GM12878 (cell line): ENCODE measurements around the gene SPOCD1. TPM values are rescaled to one million over a fixed set of nuclear protein-coding genes. Genes with fewer than 3 reads are reported as not detected.

ENCODE experiments used
- ATAC-seq: fragments of 200-7000 bp; cut with Tn5 transposase; 3 replicates; pipeline ENCODE4 v1.9.1; 2020; ENCODE audit warnings: mild to moderate bottlenecking, moderate library complexity
- BruUV-seq: library from RNA; stranded (reverse); fragments of 400-500 nt; replicated peaks from 2 replicates; lab custom pipeline; 2021; lab: Mats Ljungman, UMichigan
- CTCF ChIA-PET: fragments of 300-600 bp; sonication (Branson Sonifier 250); formaldehyde crosslinking; extraction: SDS; loops from one replicate; lab custom pipeline; 2021; ENCODE audit warnings: inconsistent platforms; lab: Yijun Ruan, JAX
- POLR2A ChIA-PET: fragments of 350-600 bp; formaldehyde crosslinking; extraction: SDS; loops from one replicate; lab custom pipeline; 2021; ENCODE audit warnings: inconsistent platforms; lab: Charles Lee
- RAD21 ChIA-PET: fragments of 300-600 bp; sonication (Branson Sonifier 250); formaldehyde crosslinking; loops from one replicate; lab custom pipeline; 2023; ENCODE audit warnings: antibody characterized with exemption; ENCODE audit not compliant: unreplicated experiment; lab: Charles Lee
- SMC1A ChIA-PET: fragments of 300-600 bp; sonication (Branson Sonifier 250); formaldehyde crosslinking; loops from one replicate; lab custom pipeline; 2023; ENCODE audit not compliant: unreplicated experiment, uncharacterized antibody; lab: Charles Lee
- DNase-seq: peaks from one replicate; pipeline ENCODE4 v3.0.0-alpha.2; 2011; ENCODE audit warnings: low read depth, low spot score
- FAIRE-seq: peaks from 3 replicates; lab custom pipeline; 2011; peaks lifted over from hg19 to GRCh38; lab: Jason Lieb, UNC
- H2AFZ ChIP-seq: 2 replicates; pipeline ENCODE4 v1.6.0; 2011; ENCODE audit warnings: low read depth, low read length, control low read depth; ENCODE audit not compliant: control insufficient read depth
- H3K27ac ChIP-seq: 2 replicates; pipeline ENCODE4 v1.5.1; 2011; ENCODE audit warnings: control low read depth; ENCODE audit not compliant: control insufficient read depth, insufficient read depth
- H3K27me3 ChIP-seq, 2 experiments: replicated peaks in 1 of 2; 2 replicates each; pipeline versions ENCODE4 v1.6.0 to v1.6.1; 2011; ENCODE audit warnings: low read length in 1 of 2; ENCODE audit not compliant: control insufficient read depth in 2 of 2, insufficient read depth in 2 of 2
- H3K36me3 ChIP-seq, 2 experiments: 2 replicates each; pipeline ENCODE4 v1.5.1; 2011; ENCODE audit warnings: low read length in 1 of 2; ENCODE audit not compliant: control insufficient read depth in 2 of 2, insufficient read depth in 2 of 2
- H3K4me1 ChIP-seq: 2 replicates; pipeline ENCODE4 v1.6.1; 2011; ENCODE audit warnings: mild to moderate bottlenecking, low read length, moderate library complexity, mixed read lengths; ENCODE audit not compliant: control insufficient read depth, insufficient read depth
- H3K4me2 ChIP-seq: 2 replicates; pipeline ENCODE4 v1.6.0; 2011; ENCODE audit warnings: control low read depth; ENCODE audit not compliant: control insufficient read depth, insufficient read depth
- H3K4me3 ChIP-seq: fragments of 200-600 bp; sonication (generic); 2 replicates; pipeline ENCODE4 v1.5.1; 2016
- H3K79me2 ChIP-seq: 2 replicates; pipeline ENCODE4 v1.6.0; 2011; ENCODE audit warnings: low read length; ENCODE audit not compliant: control insufficient read depth, insufficient read depth
- H3K9ac ChIP-seq: 2 replicates; pipeline ENCODE4 v1.8.0; 2011; ENCODE audit warnings: low read length, control low read depth, mixed read lengths; ENCODE audit not compliant: control insufficient read depth, insufficient read depth
- H3K9me3 ChIP-seq: replicated peaks from 3 replicates; pipeline ENCODE4 v1.5.1; 2011; ENCODE audit warnings: mild to moderate bottlenecking, low read length; ENCODE audit not compliant: control insufficient read depth, insufficient read depth
- H4K20me1 ChIP-seq: 2 replicates; pipeline ENCODE4 v1.6.0; 2011; ENCODE audit not compliant: control insufficient read depth, insufficient read depth
- ASH2L ChIP-seq: fragments of 300-600, 200-600 bp; sonication (generic); IDR thresholded peaks from 2 replicates; pipeline ENCODE4 v1.6.1; 2017; ENCODE audit warnings: low read depth, mild to moderate bottlenecking, borderline replicate concordance
- ATF2 ChIP-seq: IDR thresholded peaks from 2 replicates; pipeline ENCODE4 v1.6.1; 2012; ENCODE audit warnings: low read length, inconsistent platforms
- BHLHE40 ChIP-seq, 2 experiments: fragments of 450-650 bp in 1 of 2; IDR thresholded peaks; 2 replicates each; pipeline ENCODE4 v1.6.1; 2011 to 2017; ENCODE audit warnings: low read depth in 2 of 2, borderline replicate concordance in 1 of 2, improper control_type of control experiment in 1 of 2, low read length in 1 of 2, mild to moderate bottlenecking in 1 of 2
- MAX ChIP-seq: IDR thresholded peaks from 2 replicates; pipeline ENCODE4 v1.6.1; 2012; ENCODE audit warnings: low read depth, low read length, improper control_type of control experiment
- NR2C1 ChIP-seq: fragments of 450-650 bp; IDR thresholded peaks from 2 replicates; pipeline ENCODE4 v1.6.1; 2017; ENCODE audit warnings: antibody characterized with exemption, mild to moderate bottlenecking, moderate library complexity
- NR2C2 ChIP-seq: IDR thresholded peaks from 2 replicates; pipeline ENCODE4 v1.6.1; 2011; ENCODE audit warnings: borderline replicate concordance, low read depth; ENCODE audit not compliant: control insufficient read depth, insufficient read length
- SUZ12 ChIP-seq: fragments of 200-600 bp; sonication (generic); IDR thresholded peaks from one replicate; pipeline ENCODE4 v1.6.1; 2018; ENCODE audit warnings: antibody characterized with exemption, mild to moderate bottlenecking; ENCODE audit not compliant: unreplicated experiment
- TAF1 ChIP-seq: IDR thresholded peaks from 2 replicates; pipeline ENCODE4 v1.6.1; 2011; ENCODE audit warnings: mild to moderate bottlenecking, low read depth, low read length, borderline replicate concordance
- TBL1XR1 ChIP-seq: IDR thresholded peaks from 2 replicates; pipeline ENCODE4 v1.6.1; 2012; ENCODE audit warnings: low read depth, low read length, improper control_type of control experiment
- WGBS: methylation state at CpG from one replicate; pipeline ENCODE4 v1.1.6; 2016; ENCODE audit warnings: low lambda C conversion rate; ENCODE audit not compliant: insufficient replicate concordance, insufficient coverage; ENCODE audit errors: missing lambda C conversion rate; 5-methylcytosine and 5-hydroxymethylcytosine counted together
- in situ Hi-C: fragments of 300-500 bp; cut with MboI; formaldehyde crosslinking; loops from 9 replicates; pipeline ENCODE4 v1.14.3; 2018; ENCODE audit warnings: mixed read lengths
- intact Hi-C: fragments of 100-400 bp; cut with micrococcal nuclease; formaldehyde crosslinking; loops from one replicate; pipeline ENCODE4 v1.14.2; 2022; ENCODE audit not compliant: unreplicated experiment
- polyA plus RNA-seq, 11 experiments: library from polyadenylated mRNA; depleted of rRNA in 4 of 11; unstranded in 6 of 11; stranded (reverse) in 5 of 11; fragments of >200 nt; fragmentation: Nextera tagmentation in 4 of 11; fragmentation: Illumina TruSeq in 1 of 11; extraction: Ambion mirVana in 4 of 11; extraction: Trizol in 1 of 11; gene quantifications; 1 replicate in 1 of 11; 2 replicates in 10 of 11; pipeline versions ENCODE4 v1.2.1 to v1.2.3, GENCODE V29; 2011 to 2016; ENCODE audit warnings: inconsistent platforms in 2 of 11, missing spikeins in 2 of 11, low read depth in 1 of 11
- total RNA-seq, 4 experiments: library from RNA; depleted of rRNA in 3 of 4; stranded (reverse); fragments of >200 nt in 3 of 4; fragmentation: Illumina TruSeq in 1 of 4; extraction: Trizol in 1 of 4; gene quantifications; 2 replicates each; pipeline versions ENCODE4 v1.2.1 to v1.2.3, GENCODE V29; 2013 to 2021

Gene SPOCD1
- total and polyA plus RNA-seq, 10 of the 15 experiments (the other 5 are each of a cell fraction or from before 2014, with no cell fraction given): 0.02 to 0.65 (median 0.13) TPM; not detected in 4

- TF ChIP-seq ATF2: no peak
- TF ChIP-seq NR2C2: no peak
Measured at GRCh38 chr1:31846484-31846883, 30.7 kb upstream of the SPOCD1 start (continued).

GRCh38 chr1:31843506-31843905, 27.7 kb upstream of the SPOCD1 start:
- FAIRE-seq (no peak), ATAC-seq (no peak), DNase-seq (no peak)
- WGBS: 47% methylated on average over 2 of the region's 2 CpGs
- Histone ChIP-seq H3K9me3 (no peaks in the 10 kb centered on the region; the same call in 2 of the 3 replicates), H3K79me2 (no peaks in the 10 kb centered on the region), H4K20me1 (no peaks in the 10 kb centered on the region), H3K4me1 (peaks cover 5% of the 10 kb centered on the region), H3K9ac (no peak overlapping the region), H3K27ac (no peak overlapping the region), H3K4me3 (no peak overlapping the region), H2AFZ (no peak overlapping the region), H3K4me2 (no peak overlapping the region), H3K36me3 (no peaks in the 10 kb centered on the region), H3K27me3 (no peaks in the 10 kb centered on the region)
- no TSS peak for BruUV-seq
- ChIA-PET RAD21 (interaction anchor here (0.6 kb wide), 1 partner anchor 26 kb away, joined by 3 read pairs; no protein-coding TSS in a partner anchor), SMC1A (interaction anchor here (1.0 kb wide), 1 partner anchor 15 kb away, joined by 3 read pairs; no protein-coding TSS in a partner anchor), CTCF (interaction anchor here (0.6 to 1.9 kb wide), 4 partner anchors 18 to 122 kb away, joined by 3 to 7 read pairs (median 4); no protein-coding TSS in a partner anchor), POLR2A (no interaction called here)
- TF ChIP-seq SUZ12 (no peak), TAF1 (no peak), BHLHE40 (IDR thresholded peaks at IDR 0.05; ENCODE audit: borderline replicate concordance in 1 of 2, low read depth in 2 of 2, low read length in 1 of 2) (no peak), TBL1XR1 (no peak), NR2C1 (no peak), ASH2L (no peak), MAX (no peak)
- in situ Hi-C loops (no loop called here), intact Hi-C loops (no loop called here)
